Astrocyte of the spinal cord (primary cell): ENCODE data around the gene PDCD7.

Experiments used
- DNase-seq: peaks from one replicate; pipeline ENCODE4 v3.0.0; 2011; ENCODE audit warnings: low read depth, low spot score
- H3K4me3 ChIP-seq: 2 replicates; pipeline ENCODE4 v1.5.1; 2011; ENCODE audit warnings: low read depth, mild to moderate bottlenecking, low read length, moderate library complexity
- CTCF ChIP-seq: IDR thresholded peaks from 2 replicates; pipeline ENCODE4 v1.5.1; 2012; ENCODE audit warnings: low read depth, mild to moderate bottlenecking, low read length, inconsistent platforms
- in situ Hi-C: cut with HindIII; loops from 2 replicates; pipeline ENCODE4 v1.10.0; 2017; ENCODE audit warnings: low sequenced_read_pairs

The PDCD7 gene

GRCh38 chr15:65174509-65174908 lies 40.9 kb upstream of the PDCD7 start:
- in situ Hi-C loops: no loop called here
- H3K4me3 ChIP-seq: no peak overlapping the region
- DNase-seq: no peak
- TF ChIP-seq CTCF: no peak

GRCh38 chr15:65172531-65172930 lies 38.9 kb upstream of the PDCD7 start:
- H3K4me3 ChIP-seq: no peak overlapping the region
- TF ChIP-seq CTCF: no peak
- in situ Hi-C loops: no loop called here
- DNase-seq: no peak

GRCh38 chr15:65171428-65171827 lies 37.8 kb upstream of the PDCD7 start:
- in situ Hi-C loops: no loop called here
- TF ChIP-seq CTCF: no peak
- H3K4me3 ChIP-seq: no peak overlapping the region
- DNase-seq: no peak

GRCh38 chr15:65165875-65166274 lies 32.3 kb upstream of the PDCD7 start:
- DNase-seq: no peak
- no peak for TF ChIP-seq CTCF
- in situ Hi-C loops: no loop called here
- no peak overlapping the region for H3K4me3 ChIP-seq

- no peak for DNase-seq
- in situ Hi-C loops: no loop called here
- H3K4me3 ChIP-seq: no peak overlapping the region
- TF ChIP-seq CTCF: no peak
Observed at GRCh38 chr15:65164139-65164538, 30.5 kb upstream of the PDCD7 start.

GRCh38 chr15:65163041-65163440 lies 29.4 kb upstream of the PDCD7 start:
- H3K4me3 ChIP-seq: no peak overlapping the region
- in situ Hi-C loops: no loop called here
- TF ChIP-seq CTCF: no peak
- no peak for DNase-seq

GRCh38 chr15:65156692-65157091 lies 23.1 kb upstream of the PDCD7 start:
- in situ Hi-C loops: no loop called here
- no peak overlapping the region for H3K4me3 ChIP-seq
- DNase-seq: no peak
- no peak for TF ChIP-seq CTCF
